Measurements from ENCODE around the gene LRP2. TPM values are rescaled to one million over a fixed set of nuclear protein-coding genes. Genes with fewer than 3 reads are reported as not detected.

LRP2 gene
- total and polyA plus RNA-seq, 2 donors (not counting 1 experiment from before 2014, with no cell fraction given): under 0.01 TPM; not detected in 1

- H3K79me2 ChIP-seq (ENCODE audit: control insufficient read depth, insufficient read depth, low read length): no peaks in the 10 kb centered on the region
- no peak overlapping the region for H3K27ac ChIP-seq (ENCODE audit: insufficient read depth, low read length)
- no peaks in the 10 kb centered on the region for H3K27me3 ChIP-seq (ENCODE audit: control insufficient read depth, insufficient read depth, low read length)
- DNase-seq (ENCODE audit: low read depth in 2 of 2): peak in 1 of 2 donors; percentile 70
- no peak overlapping the region for H3K4me2 ChIP-seq (ENCODE audit: extremely low read depth, insufficient read depth, low read length)
- no peak overlapping the region for H2AFZ ChIP-seq (ENCODE audit: low read length)
- no peaks in the 10 kb centered on the region for H4K20me1 ChIP-seq (ENCODE audit: control insufficient read depth, extremely low read depth, insufficient read depth, low read length)
- TF ChIP-seq EZH2 (IDR thresholded peaks at IDR 0.05; ENCODE audit: low read length, missing control alignments): no peak
- TF ChIP-seq, protein P1, sequence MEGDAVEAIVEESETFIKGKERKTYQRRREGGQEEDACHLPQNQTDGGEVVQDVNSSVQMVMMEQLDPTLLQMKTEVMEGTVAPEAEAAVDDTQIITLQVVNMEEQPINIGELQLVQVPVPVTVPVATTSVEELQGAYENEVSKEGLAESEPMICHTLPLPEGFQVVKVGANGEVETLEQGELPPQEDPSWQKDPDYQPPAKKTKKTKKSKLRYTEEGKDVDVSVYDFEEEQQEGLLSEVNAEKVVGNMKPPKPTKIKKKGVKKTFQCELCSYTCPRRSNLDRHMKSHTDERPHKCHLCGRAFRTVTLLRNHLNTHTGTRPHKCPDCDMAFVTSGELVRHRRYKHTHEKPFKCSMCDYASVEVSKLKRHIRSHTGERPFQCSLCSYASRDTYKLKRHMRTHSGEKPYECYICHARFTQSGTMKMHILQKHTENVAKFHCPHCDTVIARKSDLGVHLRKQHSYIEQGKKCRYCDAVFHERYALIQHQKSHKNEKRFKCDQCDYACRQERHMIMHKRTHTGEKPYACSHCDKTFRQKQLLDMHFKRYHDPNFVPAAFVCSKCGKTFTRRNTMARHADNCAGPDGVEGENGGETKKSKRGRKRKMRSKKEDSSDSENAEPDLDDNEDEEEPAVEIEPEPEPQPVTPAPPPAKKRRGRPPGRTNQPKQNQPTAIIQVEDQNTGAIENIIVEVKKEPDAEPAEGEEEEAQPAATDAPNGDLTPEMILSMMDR (conservative IDR thresholded peaks at IDR 0.05 in 1 of 2, IDR thresholded peaks at IDR 0.05 in 1 of 2; ENCODE audit: low read depth in 1 of 2, low read length in 2 of 2): no peak
- no peaks in the 10 kb centered on the region for H3K36me3 ChIP-seq (ENCODE audit: control insufficient read depth, insufficient read depth, low read length)
- no peak overlapping the region for H3K9ac ChIP-seq (ENCODE audit: insufficient read depth, low read length)
- no peaks in the 10 kb centered on the region for H3K9me3 ChIP-seq (ENCODE audit: control insufficient read depth, insufficient read depth, low read depth, low read length)
- no peak overlapping the region for H3K4me3 ChIP-seq (replicated peaks in 1 of 4; ENCODE audit: control extremely low read depth in 1 of 4, insufficient read depth in 1 of 4, low read depth in 3 of 4, low read length in 4 of 4)
- H3K4me1 ChIP-seq (ENCODE audit: control insufficient read depth, extremely low read depth, insufficient read depth, low read length): no peaks in the 10 kb centered on the region
Observed at GRCh38 chr2:169119123-169119760, 243.1 kb downstream of the LRP2 start.

DNA sequence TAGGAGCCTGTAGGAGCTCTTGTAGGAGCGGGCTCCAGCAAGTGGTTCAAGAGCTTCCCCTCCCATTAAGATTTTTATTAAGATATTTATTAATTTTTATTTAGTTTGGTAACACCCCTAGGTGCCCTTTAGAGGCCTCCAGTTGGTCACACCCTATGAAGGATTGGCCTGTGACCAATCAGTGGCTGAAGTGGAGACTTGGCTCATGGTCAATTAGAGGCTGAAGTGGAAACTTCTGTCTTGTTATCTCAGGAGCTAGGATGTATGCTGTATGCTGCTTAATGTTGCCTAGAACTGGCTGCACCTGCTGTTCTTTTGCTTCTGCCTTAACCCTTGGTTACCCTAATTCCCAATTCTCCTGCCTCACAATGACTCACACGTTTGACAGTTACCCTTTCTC lies 244.3 kb downstream of the LRP2 start:
- no peak overlapping the region for H3K27ac ChIP-seq (ENCODE audit: insufficient read depth, low read length)
- H3K27me3 ChIP-seq (ENCODE audit: control insufficient read depth, insufficient read depth, low read length): no peaks in the 10 kb centered on the region
- H3K9me3 ChIP-seq (ENCODE audit: control insufficient read depth, insufficient read depth, low read depth, low read length): no peaks in the 10 kb centered on the region
- no peaks in the 10 kb centered on the region for H3K79me2 ChIP-seq (ENCODE audit: control insufficient read depth, insufficient read depth, low read length)
- no peak overlapping the region for H2AFZ ChIP-seq (ENCODE audit: low read length)
- H3K4me1 ChIP-seq (ENCODE audit: control insufficient read depth, extremely low read depth, insufficient read depth, low read length): no peaks in the 10 kb centered on the region
- no peaks in the 10 kb centered on the region for H4K20me1 ChIP-seq (ENCODE audit: control insufficient read depth, extremely low read depth, insufficient read depth, low read length)
- H3K4me3 ChIP-seq (replicated peaks in 1 of 4; ENCODE audit: control extremely low read depth in 1 of 4, insufficient read depth in 1 of 4, low read depth in 3 of 4, low read length in 4 of 4): no peak overlapping the region
- no peak for DNase-seq (ENCODE audit: low read depth in 2 of 2)
- H3K36me3 ChIP-seq (ENCODE audit: control insufficient read depth, insufficient read depth, low read length): no peaks in the 10 kb centered on the region
- no peak overlapping the region for H3K4me2 ChIP-seq (ENCODE audit: extremely low read depth, insufficient read depth, low read length)
- no peak for TF ChIP-seq EZH2 (IDR thresholded peaks at IDR 0.05; ENCODE audit: low read length, missing control alignments)
- TF ChIP-seq, protein P1 (conservative IDR thresholded peaks at IDR 0.05 in 1 of 2, IDR thresholded peaks at IDR 0.05 in 1 of 2; ENCODE audit: low read depth in 1 of 2, low read length in 2 of 2): no peak
- no peak overlapping the region for H3K9ac ChIP-seq (ENCODE audit: insufficient read depth, low read length)

- no peak overlapping the region for H2AFZ ChIP-seq (ENCODE audit: low read length)
- no peak overlapping the region for H3K27ac ChIP-seq (ENCODE audit: insufficient read depth, low read length)
- TF ChIP-seq, protein P1 (conservative IDR thresholded peaks at IDR 0.05 in 1 of 2, IDR thresholded peaks at IDR 0.05 in 1 of 2; ENCODE audit: low read depth in 1 of 2, low read length in 2 of 2): no peak
- TF ChIP-seq EZH2 (IDR thresholded peaks at IDR 0.05; ENCODE audit: low read length, missing control alignments): no peak
- H3K4me3 ChIP-seq (replicated peaks in 1 of 4; ENCODE audit: control extremely low read depth in 1 of 4, insufficient read depth in 1 of 4, low read depth in 3 of 4, low read length in 4 of 4): no peak overlapping the region
- no peaks in the 10 kb centered on the region for H3K27me3 ChIP-seq (ENCODE audit: control insufficient read depth, insufficient read depth, low read length)
- no peak for DNase-seq (ENCODE audit: low read depth in 2 of 2)
- no peaks in the 10 kb centered on the region for H4K20me1 ChIP-seq (ENCODE audit: control insufficient read depth, extremely low read depth, insufficient read depth, low read length)
- H3K9me3 ChIP-seq (ENCODE audit: control insufficient read depth, insufficient read depth, low read depth, low read length): no peaks in the 10 kb centered on the region
- H3K36me3 ChIP-seq (ENCODE audit: control insufficient read depth, insufficient read depth, low read length): no peaks in the 10 kb centered on the region
- no peak overlapping the region for H3K9ac ChIP-seq (ENCODE audit: insufficient read depth, low read length)
- H3K4me1 ChIP-seq (ENCODE audit: control insufficient read depth, extremely low read depth, insufficient read depth, low read length): no peaks in the 10 kb centered on the region
- H3K79me2 ChIP-seq (ENCODE audit: control insufficient read depth, insufficient read depth, low read length): no peaks in the 10 kb centered on the region
- H3K4me2 ChIP-seq (ENCODE audit: extremely low read depth, insufficient read depth, low read length): no peak overlapping the region
Observed at GRCh38 chr2:169116993-169117392, 245.3 kb downstream of the LRP2 start.
